ENCODE results near the gene OPA3.

DNA sequence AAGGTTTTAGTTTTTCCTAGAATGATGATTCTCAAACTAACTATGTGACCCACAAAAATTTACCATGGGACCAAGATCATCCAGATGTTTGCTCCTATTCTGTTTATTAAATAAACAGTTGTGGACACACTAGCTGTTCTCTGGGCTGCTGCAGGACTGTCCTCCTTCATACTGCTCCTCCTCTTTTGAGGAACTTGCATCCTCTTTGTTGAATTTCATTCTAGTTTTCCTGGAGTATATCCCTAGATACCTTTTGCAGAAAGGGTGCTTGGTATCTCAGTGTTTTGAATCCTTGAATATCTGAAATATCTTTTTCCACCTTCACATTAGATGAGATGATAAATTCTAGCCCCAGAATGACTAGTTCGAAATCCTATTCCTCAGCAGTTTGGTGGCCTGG is 53.3 kb downstream of the OPA3 start:
- TF ChIP-seq, protein P1, sequence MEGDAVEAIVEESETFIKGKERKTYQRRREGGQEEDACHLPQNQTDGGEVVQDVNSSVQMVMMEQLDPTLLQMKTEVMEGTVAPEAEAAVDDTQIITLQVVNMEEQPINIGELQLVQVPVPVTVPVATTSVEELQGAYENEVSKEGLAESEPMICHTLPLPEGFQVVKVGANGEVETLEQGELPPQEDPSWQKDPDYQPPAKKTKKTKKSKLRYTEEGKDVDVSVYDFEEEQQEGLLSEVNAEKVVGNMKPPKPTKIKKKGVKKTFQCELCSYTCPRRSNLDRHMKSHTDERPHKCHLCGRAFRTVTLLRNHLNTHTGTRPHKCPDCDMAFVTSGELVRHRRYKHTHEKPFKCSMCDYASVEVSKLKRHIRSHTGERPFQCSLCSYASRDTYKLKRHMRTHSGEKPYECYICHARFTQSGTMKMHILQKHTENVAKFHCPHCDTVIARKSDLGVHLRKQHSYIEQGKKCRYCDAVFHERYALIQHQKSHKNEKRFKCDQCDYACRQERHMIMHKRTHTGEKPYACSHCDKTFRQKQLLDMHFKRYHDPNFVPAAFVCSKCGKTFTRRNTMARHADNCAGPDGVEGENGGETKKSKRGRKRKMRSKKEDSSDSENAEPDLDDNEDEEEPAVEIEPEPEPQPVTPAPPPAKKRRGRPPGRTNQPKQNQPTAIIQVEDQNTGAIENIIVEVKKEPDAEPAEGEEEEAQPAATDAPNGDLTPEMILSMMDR (IDR thresholded peaks at IDR 0.05) = no peak
- TF ChIP-seq POLR2A (IDR thresholded peaks at IDR 0.05) = no peak
